Stomach (tissue), 9 donors: ENCODE measurements around the gene MICAL3. TPM values are rescaled to one million over a fixed set of nuclear protein-coding genes. Genes with fewer than 3 reads are reported as not detected.

Experiments
- DNase-seq, 2 donors: peaks; one replicate each; pipeline versions ENCODE4 v3.0.0 to v3.0.0-alpha.2; 2013 to 2019
- H3K27ac ChIP-seq, 5 donors: fragments of 200-600 bp in 4 of 5; sonication (generic) in 4 of 5; one replicate each; pipeline ENCODE4 v1.5.1; 2013 to 2019; ENCODE audit warnings: mild to moderate bottlenecking in 1 of 5, moderate library complexity in 1 of 5
- H3K27me3 ChIP-seq, 3 donors: fragments of 200-600 bp; sonication (generic); one replicate each; pipeline ENCODE4 v1.5.1; 2017 to 2019; ENCODE audit warnings: mixed run types in 1 of 3
- H3K36me3 ChIP-seq, 4 donors: fragments of 200-600 bp; sonication (generic); 1 replicate in 3 of 4; 2 replicates in 1 of 4; pipeline ENCODE4 v1.5.1; 2016 to 2019
- H3K4me1 ChIP-seq, 4 donors: fragments of 200-600 bp; sonication (generic); one replicate each; pipeline ENCODE4 v1.5.1; 2016 to 2019
- H3K4me3 ChIP-seq, 4 donors: fragments of 200-600 bp; sonication (generic) in 3 of 4; one replicate each; pipeline ENCODE4 v1.5.1; 2016 to 2019; ENCODE audit warnings: mild to moderate bottlenecking in 1 of 4
- H3K9me3 ChIP-seq, 4 donors: fragments of 200-600 bp; sonication (generic); one replicate each; pipeline ENCODE4 v1.5.1; 2016 to 2019
- CTCF ChIP-seq, 7 experiments: fragments of 450-650 bp in 4 of 7; fragments of 200-600 bp in 3 of 7; sonication (generic) in 3 of 7; IDR thresholded peaks; one replicate each; pipeline ENCODE4 v1.5.1; 2016 to 2019; ENCODE audit warnings: antibody characterized with exemption in 7 of 7, control low read depth in 2 of 7, mild to moderate bottlenecking in 1 of 7
- EP300 ChIP-seq: sonication (generic); formaldehyde crosslinking; IDR thresholded peaks from one replicate; pipeline ENCODE4 v1.6.1; 2017; ENCODE audit warnings: antibody characterized with exemption
- POLR2A ChIP-seq, 4 donors: fragments of 450-650 bp; IDR thresholded peaks; one replicate each; pipeline ENCODE4 v1.6.1; 2016; ENCODE audit warnings: antibody characterized with exemption in 4 of 4, control low read depth in 2 of 4, mild to moderate bottlenecking in 1 of 4, moderate library complexity in 1 of 4
- POLR2AphosphoS5 ChIP-seq, 3 donors: sonication (generic); formaldehyde crosslinking; IDR thresholded peaks; one replicate each; pipeline ENCODE4 v1.6.1; 2016; ENCODE audit warnings: antibody characterized with exemption in 3 of 3
- WGBS, 5 donors: extraction: QIAGEN DNeasy Blood & Tissue Kit in 3 of 5; methylation state at CpG; one replicate each; pipeline versions ENCODE4 v1.1.5 to v1.1.7; 2013 to 2018; 5-methylcytosine and 5-hydroxymethylcytosine counted together
- intact Hi-C: fragments of 100-400 bp; cut with DNase I; formaldehyde crosslinking; loops from one replicate; pipeline ENCODE4 v1.15.1; 2023; ENCODE audit warnings: low total_unique reads
- polyA plus RNA-seq, 3 donors: library from polyadenylated mRNA; stranded (reverse); fragments of 200-250 nt; gene quantifications; one replicate each; pipeline ENCODE4 v1.2.3, GENCODE V29; 2013
- total RNA-seq, 5 donors: library from RNA; depleted of rRNA; stranded (reverse); fragments of >200 nt; gene quantifications; one replicate each; pipeline versions ENCODE4 v1.1.0 to v1.2.3, GENCODE V29; 2014 to 2016
- donor health status: healthy with polysubstance abuse.
- donor health status: Bipolar disorder and iron deficiency.
- donor health status: healthy.

Gene MICAL3
- total and polyA plus RNA-seq, 8 donors, result 3.5 to 130 (median 24.0) TPM

- Histone ChIP-seq H3K4me3 (no peak overlapping the region), H3K9me3 (no peaks in the 10 kb centered on the region), H3K4me1 (peaks cover 0 to 12% (median 6%) of the 10 kb centered on the region in 4 donors), H3K27ac (no peak overlapping the region), H3K36me3 (peaks cover 22 to 84% (median 82%) of the 10 kb centered on the region in 4 donors), H3K27me3 (no peaks in the 10 kb centered on the region)
- WGBS, 5 donors, result 91 to 97% (median 96%) methylated on average over 23 to 32 of the region's 32 CpGs
- no peak for DNase-seq
- TF ChIP-seq EP300 (no peak), POLR2A (IDR thresholded peaks at IDR 0.05) (no peak), POLR2AphosphoS5 (IDR thresholded peaks at IDR 0.05) (no peak), CTCF (IDR thresholded peaks at IDR 0.05) (no peak)
- intact Hi-C loops, result no loop called here
Measured at GRCh38 chr22:17871726-17872458, 152.5 kb downstream of the MICAL3 start.

GRCh38 chr22:17870407-17870806 lies 154.0 kb downstream of the MICAL3 start:
- TF ChIP-seq CTCF (IDR thresholded peaks at IDR 0.05) (no peak), POLR2A (IDR thresholded peaks at IDR 0.05) (no peak), EP300 (no peak), POLR2AphosphoS5 (IDR thresholded peaks at IDR 0.05) (no peak)
- Histone ChIP-seq H3K36me3 (peaks cover 27 to 85% (median 82%) of the 10 kb centered on the region in 4 donors), H3K27ac (peak overlapping the region in 1 of 5 donors; percentile 76), H3K27me3 (no peaks in the 10 kb centered on the region), H3K4me3 (no peak overlapping the region), H3K9me3 (no peaks in the 10 kb centered on the region), H3K4me1 (peaks cover 0 to 13% (median 6%) of the 10 kb centered on the region in 4 donors)
- no peak for DNase-seq
- intact Hi-C loops, result no loop called here
- WGBS, 5 donors, result 71 to 91% (median 78%) methylated on average over 8 of the region's 8 CpGs

- intact Hi-C loops, result no loop called here
- 79 to 89% (median 87%) methylated on average over 8 to 9 of the region's 9 CpGs for WGBS, 5 donors
- Histone ChIP-seq H3K4me3 (no peak overlapping the region), H3K27ac (peak overlapping the region in 1 of 5 donors; percentile 76), H3K36me3 (peaks cover 30 to 86% (median 82%) of the 10 kb centered on the region in 4 donors), H3K27me3 (no peaks in the 10 kb centered on the region), H3K9me3 (no peaks in the 10 kb centered on the region), H3K4me1 (peaks cover 0 to 13% (median 6%) of the 10 kb centered on the region in 4 donors)
- TF ChIP-seq POLR2A (IDR thresholded peaks at IDR 0.05), result no peak
- TF ChIP-seq EP300, result no peak
- no peak for TF ChIP-seq POLR2AphosphoS5 (IDR thresholded peaks at IDR 0.05)
- TF ChIP-seq CTCF (IDR thresholded peaks at IDR 0.05), result no peak
- DNase-seq, result peak in 1 of 2 donors; percentile 35
Measured at GRCh38 chr22:17869285-17870096, 154.9 kb downstream of the MICAL3 start.

- H3K27ac ChIP-seq, result peak overlapping the region in 1 of 5 donors; percentile 76
- peaks cover 0 to 13% (median 6%) of the 10 kb centered on the region in 4 donors for H3K4me1 ChIP-seq
- no peaks in the 10 kb centered on the region for H3K27me3 ChIP-seq
- H3K4me3 ChIP-seq, result no peak overlapping the region
- no peak for DNase-seq
- no peaks in the 10 kb centered on the region for H3K9me3 ChIP-seq
- WGBS, 5 donors, result 89 to 96% (median 92%) methylated on average over 5 to 10 of the region's 10 CpGs
- intact Hi-C loops, result no loop called here
- no peak for TF ChIP-seq EP300
- no peak for TF ChIP-seq POLR2AphosphoS5 (IDR thresholded peaks at IDR 0.05)
- TF ChIP-seq POLR2A (IDR thresholded peaks at IDR 0.05), result no peak
- no peak for TF ChIP-seq CTCF (IDR thresholded peaks at IDR 0.05)
- H3K36me3 ChIP-seq, result peaks cover 34 to 86% (median 82%) of the 10 kb centered on the region in 4 donors
Measured at GRCh38 chr22:17868771-17869170, 155.6 kb downstream of the MICAL3 start.
